Measurements from ENCODE around the gene C2orf81. TPM values are rescaled to one million over a fixed set of nuclear protein-coding genes. Genes with fewer than 3 reads are reported as not detected.

C2orf81 gene
- total RNA-seq, 1 experiment from 2014 or later = 2.9 TPM

GRCh38 chr2:74393525-74393924, 27.9 kb downstream of the C2orf81 start:
- no peak for ATAC-seq
- DNase-seq (ENCODE audit: low spot score) = no peak
- Mint-ChIP-seq H3K4me1 (peaks cover 4% of the 10 kb centered on the region; the same call in 1 of the 2 replicates), H3K27ac (no peak overlapping the region), H3K36me3 (no peaks in the 10 kb centered on the region), H3K4me3 (no peak overlapping the region), H3K27me3 (ENCODE audit: low read depth) (no peaks in the 10 kb centered on the region; the same call in none of the 2 replicates), H3K9me3 (no peaks in the 10 kb centered on the region)
- TF ChIP-seq SMAD3 (CRISPR knock-in tag; IDR thresholded peaks at IDR 0.05; ENCODE audit: borderline replicate concordance) = no peak
- no peak for TF ChIP-seq NFYB (CRISPR knock-in tag; conservative IDR thresholded peaks at IDR 0.05; ENCODE audit: low read depth)
- no peak for TF ChIP-seq ZNF317 (CRISPR knock-in tag; IDR thresholded peaks at IDR 0.05; ENCODE audit: borderline replicate concordance, low read depth)
- TF ChIP-seq, protein P1, sequence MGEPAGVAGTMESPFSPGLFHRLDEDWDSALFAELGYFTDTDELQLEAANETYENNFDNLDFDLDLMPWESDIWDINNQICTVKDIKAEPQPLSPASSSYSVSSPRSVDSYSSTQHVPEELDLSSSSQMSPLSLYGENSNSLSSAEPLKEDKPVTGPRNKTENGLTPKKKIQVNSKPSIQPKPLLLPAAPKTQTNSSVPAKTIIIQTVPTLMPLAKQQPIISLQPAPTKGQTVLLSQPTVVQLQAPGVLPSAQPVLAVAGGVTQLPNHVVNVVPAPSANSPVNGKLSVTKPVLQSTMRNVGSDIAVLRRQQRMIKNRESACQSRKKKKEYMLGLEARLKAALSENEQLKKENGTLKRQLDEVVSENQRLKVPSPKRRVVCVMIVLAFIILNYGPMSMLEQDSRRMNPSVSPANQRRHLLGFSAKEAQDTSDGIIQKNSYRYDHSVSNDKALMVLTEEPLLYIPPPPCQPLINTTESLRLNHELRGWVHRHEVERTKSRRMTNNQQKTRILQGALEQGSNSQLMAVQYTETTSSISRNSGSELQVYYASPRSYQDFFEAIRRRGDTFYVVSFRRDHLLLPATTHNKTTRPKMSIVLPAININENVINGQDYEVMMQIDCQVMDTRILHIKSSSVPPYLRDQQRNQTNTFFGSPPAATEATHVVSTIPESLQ (CRISPR knock-in tag; IDR thresholded peaks at IDR 0.05) = no peak
- no peak for TF ChIP-seq USF1 (CRISPR knock-in tag; IDR thresholded peaks at IDR 0.05)
- no peak for TF ChIP-seq ATF2 (CRISPR knock-in tag; IDR thresholded peaks at IDR 0.05; ENCODE audit: borderline replicate concordance, low read depth)
- TF ChIP-seq TEAD1 (CRISPR knock-in tag; IDR thresholded peaks at IDR 0.05) = no peak
- TF ChIP-seq NR3C1 (CRISPR knock-in tag; conservative IDR thresholded peaks at IDR 0.05; ENCODE audit: low read depth) = no peak
- TF ChIP-seq CREB1 (CRISPR knock-in tag; IDR thresholded peaks at IDR 0.05) = no peak
- TF ChIP-seq ZNF423 (CRISPR knock-in tag; IDR thresholded peaks at IDR 0.05) = no peak
- no peak for TF ChIP-seq PRDM15 (CRISPR knock-in tag; IDR thresholded peaks at IDR 0.05)
- no peak for TF ChIP-seq IRF1 (CRISPR knock-in tag; IDR thresholded peaks at IDR 0.05)
- no peak for TF ChIP-seq TP53 (CRISPR knock-in tag; IDR thresholded peaks at IDR 0.05)
- TF ChIP-seq, protein P2, sequence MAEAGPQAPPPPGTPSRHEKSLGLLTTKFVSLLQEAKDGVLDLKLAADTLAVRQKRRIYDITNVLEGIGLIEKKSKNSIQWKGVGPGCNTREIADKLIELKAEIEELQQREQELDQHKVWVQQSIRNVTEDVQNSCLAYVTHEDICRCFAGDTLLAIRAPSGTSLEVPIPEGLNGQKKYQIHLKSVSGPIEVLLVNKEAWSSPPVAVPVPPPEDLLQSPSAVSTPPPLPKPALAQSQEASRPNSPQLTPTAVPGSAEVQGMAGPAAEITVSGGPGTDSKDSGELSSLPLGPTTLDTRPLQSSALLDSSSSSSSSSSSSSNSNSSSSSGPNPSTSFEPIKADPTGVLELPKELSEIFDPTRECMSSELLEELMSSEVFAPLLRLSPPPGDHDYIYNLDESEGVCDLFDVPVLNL (CRISPR knock-in tag; IDR thresholded peaks at IDR 0.05; ENCODE audit: borderline replicate concordance, low read depth) = no peak
- no peak for TF ChIP-seq ZNF121 (CRISPR knock-in tag; IDR thresholded peaks at IDR 0.05)
- no peak for TF ChIP-seq NR1H2 (CRISPR knock-in tag; IDR thresholded peaks at IDR 0.05)
- no peak for TF ChIP-seq PRRX2 (CRISPR knock-in tag; IDR thresholded peaks at IDR 0.05)
- POLR2A ChIA-PET = no interaction called here
- CTCF ChIA-PET = no interaction called here

Data from WTC11 (cell line).